ENCODE results near the gene IL17RA.
"Not testable (repeated sequence)": the region's sequence is repeated elsewhere in the genome, so short reads cannot be mapped to it uniquely, and the experiment has no call there.

IL17RA gene

GRCh38 chr22:17084554-17085276 lies at the start of gene IL17RA:
Gene IL17RA (plus strand): TSS chr22:17085000. CDS start chr22:17085092, 92 bp downstream.
- no peak for FAIRE-seq

GRCh38 chr22:17035246-17035645 lies 49.6 kb upstream of the IL17RA start:
- FAIRE-seq, result no peak

GRCh38 chr22:17035976-17036841 lies 48.6 kb upstream of the IL17RA start:
- not testable (repeated sequence) for FAIRE-seq

- not testable (repeated sequence) for FAIRE-seq
Observed at GRCh38 chr22:17036842-17037711, 47.7 kb upstream of the IL17RA start.

- FAIRE-seq, result no peak
Observed at GRCh38 chr22:17043521-17043920, 41.3 kb upstream of the IL17RA start.

GRCh38 chr22:17046566-17047348 lies 38.0 kb upstream of the IL17RA start:
- FAIRE-seq, result no peak

- FAIRE-seq, result no peak
Observed at GRCh38 chr22:17047656-17048055, 37.1 kb upstream of the IL17RA start.

GRCh38 chr22:17056058-17056457 lies 28.7 kb upstream of the IL17RA start:
- no peak for FAIRE-seq

- FAIRE-seq, result no peak
Observed at GRCh38 chr22:17056807-17057206, 28.0 kb upstream of the IL17RA start.

GRCh38 chr22:17057959-17058814 lies 26.6 kb upstream of the IL17RA start:
- FAIRE-seq, result no peak

GRCh38 chr22:17060126-17060525 lies 24.7 kb upstream of the IL17RA start:
- no peak for FAIRE-seq

GRCh38 chr22:17063411-17064106 lies 21.2 kb upstream of the IL17RA start:
- FAIRE-seq, result no peak

GRCh38 chr22:17064498-17065100 lies 20.2 kb upstream of the IL17RA start:
- no peak for FAIRE-seq

- no peak for FAIRE-seq
Observed at GRCh38 chr22:17065433-17065832, 19.4 kb upstream of the IL17RA start.

GRCh38 chr22:17072877-17073276 lies 11.9 kb upstream of the IL17RA start:
- FAIRE-seq, result no peak

GRCh38 chr22:17074648-17075002 lies 10.2 kb upstream of the IL17RA start:
- no peak for FAIRE-seq

GRCh38 chr22:17077255-17077654 lies 7.5 kb upstream of the IL17RA start:
- FAIRE-seq, result no peak

GRCh38 chr22:17079572-17079971 lies 5.2 kb upstream of the IL17RA start:
- no peak for FAIRE-seq

- no peak for FAIRE-seq
Observed at GRCh38 chr22:17083255-17083654, 1.5 kb upstream of the IL17RA start.

GRCh38 chr22:17083811-17084441 lies 874 bp upstream of the IL17RA start:
- no peak for FAIRE-seq

Measured in endometrium (tissue), 2 donors.